GM19240 (cell line): ENCODE results near the gene AGAP3.
A peak's percentile ranks its signal among the peaks of the same experiment; 100 is the strongest.
"Not testable (repeated sequence)": the region's sequence is repeated elsewhere in the genome, so short reads cannot be mapped to it uniquely, and the experiment has no call there.

ENCODE experiments used
- DNase-seq: peaks from one replicate; pipeline ENCODE4 v3.0.0; 2011; ENCODE audit warnings: low spot score; ENCODE audit not compliant: insufficient read length

The AGAP3 gene

GRCh38 chr7:151085691-151086620 is at the start of gene AGAP3:
AGAP3 (plus strand) TSS chr7:151086475; CDS start chr7:151086742, 267 bp downstream.
- peak; percentile 85 for DNase-seq

- no peak for DNase-seq
Measured at GRCh38 chr7:151038951-151039849, 47.1 kb upstream of the AGAP3 start.

GRCh38 chr7:151039850-151040548 is 46.3 kb upstream of the AGAP3 start:
- no peak for DNase-seq

- no peak for DNase-seq
Measured at GRCh38 chr7:151040616-151041375, 45.5 kb upstream of the AGAP3 start.

GRCh38 chr7:151043449-151043848 is 42.8 kb upstream of the AGAP3 start:
- DNase-seq: not testable (repeated sequence)

- no peak for DNase-seq
Measured at GRCh38 chr7:151043959-151044358, 42.3 kb upstream of the AGAP3 start.

GRCh38 chr7:151045262-151045661 is 41.0 kb upstream of the AGAP3 start:
- DNase-seq: no peak

- no peak for DNase-seq
Measured at GRCh38 chr7:151045967-151046366, 40.3 kb upstream of the AGAP3 start.

GRCh38 chr7:151046603-151047573 is 39.4 kb upstream of the AGAP3 start:
- DNase-seq: no peak

- DNase-seq: no peak
Measured at GRCh38 chr7:151047976-151048815, 38.1 kb upstream of the AGAP3 start, which contains the start of gene ASIC3. ASIC3 (plus strand) TSS chr7:151048531; CDS start chr7:151048886, 355 bp downstream.

GRCh38 chr7:151048911-151049463 is 37.3 kb upstream of the AGAP3 start:
- no peak for DNase-seq

GRCh38 chr7:151051108-151051507 is 35.2 kb upstream of the AGAP3 start:
- DNase-seq: no peak

- DNase-seq: no peak
Measured at GRCh38 chr7:151053096-151053495, 33.2 kb upstream of the AGAP3 start.

- no peak for DNase-seq
Measured at GRCh38 chr7:151053751-151054150, 32.5 kb upstream of the AGAP3 start.

GRCh38 chr7:151056283-151056665 is 30.0 kb upstream of the AGAP3 start:
- DNase-seq: no peak

GRCh38 chr7:151056666-151057505 is 29.4 kb upstream of the AGAP3 start:
- no peak for DNase-seq

GRCh38 chr7:151057506-151057988 is 28.7 kb upstream of the AGAP3 start, which contains the start of gene CDK5:
CDK5 (minus strand) TSS chr7:151057897; CDS start chr7:151057848, 49 bp downstream.
- DNase-seq: peak; percentile 56
